Right lobe of liver (tissue), 6 donors: Measurements from ENCODE around the gene TGFB2. TPM values are rescaled to one million over a fixed set of nuclear protein-coding genes. Genes with fewer than 3 reads are reported as not detected.

Experiments
- ATAC-seq, 4 donors: fragments of 200-7000 bp; cut with Tn5 transposase; one replicate each; pipeline ENCODE4 v1.9.1; 2020; ENCODE audit warnings: mild to moderate bottlenecking in 4 of 4, moderate library complexity in 4 of 4
- DNase-seq, 3 donors: peaks; one replicate each; pipeline ENCODE4 v3.0.0-alpha.2; 2020
- H3K27ac ChIP-seq, 3 donors: fragments of 200-600 bp; one replicate each; pipeline ENCODE4 v1.8.0; 2022
- H3K27me3 ChIP-seq, 2 donors: fragments of 200-600 bp; one replicate each; pipeline ENCODE4 v1.8.0; 2022
- H3K36me3 ChIP-seq, 4 donors: fragments of 200-600 bp; sonication (generic) in 1 of 4; one replicate each; pipeline versions ENCODE4 v1.5.1 to v1.8.0; 2017 to 2022; ENCODE audit warnings: control low read depth in 1 of 4
- H3K4me1 ChIP-seq, 4 donors: fragments of 200-600 bp; sonication (generic) in 1 of 4; one replicate each; pipeline versions ENCODE4 v1.5.1 to v1.8.0; 2017 to 2022; ENCODE audit warnings: control low read depth in 1 of 4
- H3K4me3 ChIP-seq, 3 donors: fragments of 200-600 bp; one replicate each; pipeline ENCODE4 v1.8.0; 2022
- H3K9me3 ChIP-seq, 4 donors: fragments of 200-600 bp; sonication (generic) in 1 of 4; one replicate each; pipeline versions ENCODE4 v1.5.1 to v1.8.0; 2017 to 2022; ENCODE audit warnings: control low read depth in 1 of 4
- POLR2A ChIP-seq: fragments of 450-650 bp; IDR thresholded peaks from one replicate; pipeline ENCODE4 v1.6.1; 2017; ENCODE audit warnings: antibody characterized with exemption, mild to moderate bottlenecking
- WGBS: methylation state at CpG from one replicate; pipeline ENCODE4 v1.1.6; 2018; ENCODE audit warnings: low coverage, low lambda C conversion rate; ENCODE audit not compliant: insufficient coverage; ENCODE audit errors: missing lambda C conversion rate; 5-methylcytosine and 5-hydroxymethylcytosine counted together
- intact Hi-C, 2 donors: fragments of 100-400 bp; cut with DNase I; formaldehyde crosslinking; loops; one replicate each; pipeline versions ENCODE4 v1.11.2 to v1.14.1; 2022
- total RNA-seq, 6 experiments: library from RNA; depleted of rRNA in 2 of 6; stranded (reverse); fragments of >200 nt in 2 of 6; fragmentation: NEBNext Ultra II Directional in 3 of 6; extraction: Animal tissue kit (Norgen Biotek cat#: 25700) in 3 of 6; gene quantifications; one replicate each; pipeline versions ENCODE4 v1.1.0 to v1.2.4, GENCODE V29; 2016 to 2023
- TF ChIP-seq, protein P1 (sequence below), 4 donors: fragments of 200-600 bp in 3 of 4; fragments of 450-650 bp in 1 of 4; IDR thresholded peaks; one replicate each; pipeline versions ENCODE4 v1.5.1 to v1.8.0; 2016 to 2022; ENCODE audit warnings: antibody characterized with exemption in 4 of 4, mild to moderate bottlenecking in 2 of 4
- donor health status: DM: no; HTN: yes; CAD: no.
- donor health status: DM: no; HTN: no; CAD: no.
- donor health status: DM: no; HTN: no; CAD: no.
- donor health status: DM: no; HTN: yes; CAD: no.
- donor health status: DM: no; HTN: yes; CAD: no.

Gene TGFB2
- total RNA-seq, 6 experiments from 2014 or later: 0.18 to 2.8 (median 0.34) TPM

DNA sequence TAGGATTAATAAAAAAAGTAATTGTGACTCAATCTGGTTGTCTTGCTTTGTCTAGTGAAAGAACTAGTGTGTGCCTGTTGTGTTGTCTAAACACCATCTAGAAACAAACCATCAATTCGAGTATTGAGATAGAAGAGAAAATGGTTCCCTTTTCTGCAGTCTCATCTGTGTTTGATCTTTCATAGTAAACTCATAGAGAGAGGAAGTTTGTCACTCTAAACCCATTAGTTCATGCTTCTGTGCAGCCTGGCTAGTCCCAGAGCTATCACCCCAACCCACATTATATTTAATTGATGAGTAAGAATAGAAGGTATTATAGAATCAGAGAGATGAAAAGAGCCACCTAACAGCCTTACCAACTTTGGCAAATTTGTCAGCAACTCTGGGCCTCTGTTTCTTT, 99.5 kb downstream of the TGFB2 start:
- Histone ChIP-seq H3K27ac (no peak overlapping the region), H3K4me3 (no peak overlapping the region), H3K27me3 (no peaks in the 10 kb centered on the region), H3K4me1 (no peaks in the 10 kb centered on the region), H3K9me3 (no peaks in the 10 kb centered on the region), H3K36me3 (no peaks in the 10 kb centered on the region)
- intact Hi-C loops: no loop called here
- TF ChIP-seq, protein P1, sequence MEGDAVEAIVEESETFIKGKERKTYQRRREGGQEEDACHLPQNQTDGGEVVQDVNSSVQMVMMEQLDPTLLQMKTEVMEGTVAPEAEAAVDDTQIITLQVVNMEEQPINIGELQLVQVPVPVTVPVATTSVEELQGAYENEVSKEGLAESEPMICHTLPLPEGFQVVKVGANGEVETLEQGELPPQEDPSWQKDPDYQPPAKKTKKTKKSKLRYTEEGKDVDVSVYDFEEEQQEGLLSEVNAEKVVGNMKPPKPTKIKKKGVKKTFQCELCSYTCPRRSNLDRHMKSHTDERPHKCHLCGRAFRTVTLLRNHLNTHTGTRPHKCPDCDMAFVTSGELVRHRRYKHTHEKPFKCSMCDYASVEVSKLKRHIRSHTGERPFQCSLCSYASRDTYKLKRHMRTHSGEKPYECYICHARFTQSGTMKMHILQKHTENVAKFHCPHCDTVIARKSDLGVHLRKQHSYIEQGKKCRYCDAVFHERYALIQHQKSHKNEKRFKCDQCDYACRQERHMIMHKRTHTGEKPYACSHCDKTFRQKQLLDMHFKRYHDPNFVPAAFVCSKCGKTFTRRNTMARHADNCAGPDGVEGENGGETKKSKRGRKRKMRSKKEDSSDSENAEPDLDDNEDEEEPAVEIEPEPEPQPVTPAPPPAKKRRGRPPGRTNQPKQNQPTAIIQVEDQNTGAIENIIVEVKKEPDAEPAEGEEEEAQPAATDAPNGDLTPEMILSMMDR (IDR thresholded peaks at IDR 0.05): no peak
- no peak for TF ChIP-seq POLR2A
- WGBS: 42% methylated on average over 1 of the region's 1 CpG
- ATAC-seq (no peak), DNase-seq (no peak)

DNA sequence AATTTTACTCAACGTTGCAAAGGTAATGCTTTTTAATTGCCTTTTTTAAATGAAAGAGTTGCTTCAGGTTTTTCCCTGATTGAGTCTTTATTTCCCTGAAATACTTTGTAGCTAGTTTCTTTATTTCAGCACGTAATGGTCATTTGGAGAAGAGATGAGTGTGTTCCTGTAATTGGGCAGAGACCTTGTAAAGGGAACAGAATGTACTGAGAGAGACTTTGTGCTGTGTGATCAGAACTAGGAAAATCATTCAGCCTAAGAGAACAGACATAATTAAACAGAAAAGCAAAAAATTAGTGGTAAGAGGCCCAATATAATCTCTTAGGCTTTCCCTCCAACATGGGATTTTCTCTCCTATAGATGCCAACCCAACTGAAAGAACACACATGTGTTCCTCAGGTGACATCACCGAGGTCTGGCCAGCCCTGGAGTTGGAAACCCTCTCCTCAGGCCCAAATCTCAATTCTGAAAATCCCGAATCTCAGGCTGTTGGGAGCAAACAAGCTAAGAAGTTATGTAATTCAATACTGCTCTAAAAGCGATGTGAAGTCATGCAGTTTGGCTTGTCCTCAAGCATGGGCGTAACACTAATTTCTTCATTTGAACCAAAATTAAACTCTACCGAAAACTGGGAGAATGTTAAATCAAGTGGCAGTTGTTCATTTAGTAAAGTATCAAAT, 102.0 kb downstream of the TGFB2 start:
- ATAC-seq (no peak), DNase-seq (no peak)
- intact Hi-C loops: no loop called here
- Histone ChIP-seq H3K9me3 (no peaks in the 10 kb centered on the region), H3K36me3 (no peaks in the 10 kb centered on the region), H3K27ac (no peak overlapping the region), H3K27me3 (no peaks in the 10 kb centered on the region), H3K4me3 (no peak overlapping the region), H3K4me1 (no peaks in the 10 kb centered on the region)
- WGBS: 76% methylated on average over 7 of the region's 7 CpGs
- TF ChIP-seq POLR2A: no peak
- TF ChIP-seq, protein P1 (IDR thresholded peaks at IDR 0.05): no peak

DNA sequence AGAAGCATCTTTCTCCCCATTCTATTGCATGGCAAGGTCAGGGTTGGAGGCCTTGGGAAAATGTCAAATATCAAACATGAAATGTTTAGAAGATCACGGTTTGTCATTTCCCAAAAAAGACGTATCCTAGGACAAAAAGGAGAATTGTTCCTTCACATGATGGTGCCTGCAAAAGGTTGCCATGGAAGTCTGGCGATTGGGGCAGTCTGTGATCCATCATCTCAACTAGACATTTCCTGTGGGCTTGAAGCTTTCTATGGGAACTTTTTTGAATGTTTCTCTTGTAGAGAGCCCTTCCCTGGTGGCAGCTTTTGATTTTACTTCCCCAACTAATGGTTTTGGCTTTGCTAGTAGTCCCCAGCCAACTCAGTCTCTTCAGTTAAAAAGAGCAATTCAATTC, 106.3 kb downstream of the TGFB2 start:
- H3K4me1 ChIP-seq: no peaks in the 10 kb centered on the region
- intact Hi-C loops: no loop called here
- 49% methylated on average over 3 of the region's 3 CpGs for WGBS
- DNase-seq (no peak), ATAC-seq (no peak)
- H3K27me3 ChIP-seq: no peaks in the 10 kb centered on the region
- no peak overlapping the region for H3K4me3 ChIP-seq
- no peak for TF ChIP-seq POLR2A
- TF ChIP-seq, protein P1 (IDR thresholded peaks at IDR 0.05): no peak
- H3K27ac ChIP-seq: no peak overlapping the region
- no peaks in the 10 kb centered on the region for H3K9me3 ChIP-seq
- no peaks in the 10 kb centered on the region for H3K36me3 ChIP-seq

DNA sequence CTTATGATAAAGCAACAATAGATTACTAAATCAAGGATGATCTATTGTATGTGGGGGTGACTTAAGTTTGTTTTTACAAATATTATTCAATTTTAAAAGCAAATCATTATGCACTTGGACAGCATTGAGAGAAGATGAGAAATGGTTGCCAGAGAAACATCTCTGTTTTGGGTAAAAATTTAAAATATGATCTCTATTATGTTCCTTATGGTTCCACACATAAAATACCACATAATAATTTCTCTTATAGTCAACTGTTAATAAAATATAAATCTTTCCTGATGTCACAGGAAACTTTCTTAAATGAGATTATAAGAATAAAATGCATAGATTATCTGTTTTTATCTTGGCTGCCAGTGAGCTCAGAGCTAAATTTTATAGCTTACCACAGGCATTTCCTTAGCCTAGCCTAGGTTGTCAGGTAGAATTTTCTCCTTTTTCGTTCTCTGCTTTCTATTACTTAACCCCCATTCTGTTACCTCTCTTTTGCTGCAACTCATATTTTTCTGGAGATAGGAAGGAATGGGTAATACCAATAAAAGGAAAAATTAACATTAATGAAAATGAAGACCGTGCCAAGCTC, 109.7 kb downstream of the TGFB2 start:
- no peak overlapping the region for H3K27ac ChIP-seq
- intact Hi-C loops: no loop called here
- H3K4me1 ChIP-seq: no peaks in the 10 kb centered on the region
- DNase-seq (no peak), ATAC-seq (no peak)
- no peak overlapping the region for H3K4me3 ChIP-seq
- H3K36me3 ChIP-seq: no peaks in the 10 kb centered on the region
- WGBS: 59% methylated on average over 2 of the region's 2 CpGs
- H3K9me3 ChIP-seq: no peaks in the 10 kb centered on the region
- no peak for TF ChIP-seq POLR2A
- TF ChIP-seq, protein P1 (IDR thresholded peaks at IDR 0.05): no peak
- no peaks in the 10 kb centered on the region for H3K27me3 ChIP-seq
